T-helper 22 cell (primary cell): ENCODE data around the gene MYL3.
A peak's percentile ranks its signal among the peaks of the same experiment; 100 is the strongest.
"Not testable (repeated sequence)": the region's sequence is repeated elsewhere in the genome, so short reads cannot be mapped to it uniquely, and the experiment has no call there.

Source experiments
- DNase-seq: peaks from one replicate; pipeline ENCODE4 v3.0.0-alpha.2; 2020; ENCODE audit warnings: low read depth

The MYL3 gene

DNA sequence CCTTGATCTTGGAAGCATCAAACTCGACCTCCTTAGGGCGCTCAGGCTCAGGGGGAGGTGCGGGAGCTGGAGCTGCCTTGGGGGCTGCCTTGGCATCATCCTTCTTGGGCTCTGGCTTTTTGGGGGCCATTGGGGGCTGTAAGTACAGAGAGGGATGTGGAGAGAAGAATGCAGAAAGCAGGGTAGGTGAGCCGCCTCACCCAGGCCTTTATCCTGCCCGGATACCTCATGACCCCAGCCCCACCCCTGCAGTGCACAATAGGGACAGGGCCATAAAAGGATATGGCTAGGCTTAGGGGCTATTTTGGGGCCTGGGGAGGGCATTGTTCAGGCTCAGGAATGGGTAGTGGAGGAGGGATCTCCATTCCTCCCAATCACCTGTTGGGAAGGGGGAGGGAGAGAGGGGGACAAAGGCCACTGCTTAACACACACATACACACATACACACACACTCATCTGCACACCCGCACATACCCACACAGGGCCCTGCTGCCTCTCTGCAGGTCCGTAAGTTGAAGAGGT is at the start of gene MYL3:
Gene MYL3, minus strand, starts transcription at position 184 of the 522 bp plus-strand sequence. Its CDS starts 54 bp downstream, at position 130.
- no peak for DNase-seq

DNA sequence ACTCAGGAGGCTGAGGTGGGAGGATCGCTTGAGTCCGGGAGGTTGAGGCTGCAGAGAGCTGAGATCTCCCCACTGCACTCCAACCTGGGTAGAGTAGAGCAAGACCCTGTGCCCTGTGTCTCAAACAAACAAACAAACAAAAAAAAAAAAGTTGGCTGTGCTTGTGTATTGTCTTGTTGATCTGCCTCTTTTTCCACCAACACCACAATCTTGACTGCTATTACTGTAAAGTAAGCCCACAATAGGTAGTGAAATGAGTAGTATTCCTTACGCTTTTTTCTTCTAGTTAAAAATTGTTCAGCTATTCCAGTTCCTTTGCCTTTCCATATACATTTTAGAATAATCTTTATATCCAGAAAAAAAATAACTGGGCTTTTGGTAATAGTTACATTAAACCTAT is 49.7 kb upstream of the MYL3 start:
- DNase-seq = no peak

- DNase-seq = not testable (repeated sequence)
Observed at GRCh38 chr3:46910914-46911313, 47.7 kb upstream of the MYL3 start.

DNA sequence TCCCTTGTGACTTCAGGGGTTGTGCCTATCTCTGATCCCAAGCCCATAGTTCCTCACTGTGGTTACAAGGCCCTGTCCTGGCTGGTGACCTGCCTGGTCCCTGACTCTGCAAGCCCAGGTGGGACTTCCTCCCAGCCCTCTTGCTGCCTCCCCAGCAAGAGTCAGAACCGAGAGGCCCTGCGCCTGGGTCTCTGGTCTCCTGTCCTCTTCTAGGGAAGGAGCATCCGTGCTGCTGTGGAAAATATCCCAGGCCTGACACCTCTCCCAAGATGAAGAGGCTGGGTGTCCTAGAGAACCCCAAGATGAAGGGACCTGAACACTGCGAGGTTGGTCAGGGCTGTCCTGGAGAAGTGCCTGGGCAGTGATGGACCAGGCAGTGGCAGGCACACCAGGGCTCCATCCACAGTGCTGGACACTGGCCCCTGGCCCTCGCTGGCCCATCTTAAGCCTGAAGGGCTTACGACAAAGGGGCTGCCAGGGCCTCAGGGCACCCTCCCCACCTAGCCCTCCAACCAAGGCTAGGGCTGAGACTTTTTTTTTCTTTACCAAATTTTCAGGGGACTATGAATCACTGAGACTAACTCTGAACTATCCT is 47.0 kb upstream of the MYL3 start:
- DNase-seq = no peak

DNA sequence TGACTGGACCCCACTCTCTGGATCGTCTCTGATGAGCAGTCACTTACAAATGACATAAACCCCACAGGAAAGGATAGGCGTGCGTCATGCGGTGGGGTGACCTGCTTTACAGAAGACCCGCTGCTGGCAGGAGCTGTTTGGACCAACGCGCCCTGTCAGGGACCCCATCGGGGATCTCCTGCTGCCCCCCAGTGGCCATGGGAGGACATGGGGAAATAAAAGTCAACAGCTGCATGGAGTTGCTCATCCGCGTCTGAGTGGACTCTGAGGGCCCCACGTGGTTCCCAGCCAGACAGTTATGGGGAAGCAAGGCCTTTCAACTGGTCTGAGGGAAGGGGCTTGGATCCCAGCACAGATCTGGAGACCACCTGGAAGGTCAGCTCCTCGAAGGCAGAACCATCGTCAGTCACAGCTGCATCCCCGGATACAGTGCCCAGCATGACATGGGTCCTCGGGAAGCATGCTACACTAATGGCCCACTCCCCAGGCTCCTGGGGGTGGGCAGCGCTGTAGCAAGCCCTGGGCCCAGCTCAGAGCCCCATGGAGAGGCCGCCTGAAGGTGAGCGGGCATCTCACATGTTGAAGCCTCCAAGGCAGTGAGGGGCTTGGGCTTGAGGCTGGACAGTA is 46.4 kb upstream of the MYL3 start:
- peak; percentile 51 for DNase-seq

DNA sequence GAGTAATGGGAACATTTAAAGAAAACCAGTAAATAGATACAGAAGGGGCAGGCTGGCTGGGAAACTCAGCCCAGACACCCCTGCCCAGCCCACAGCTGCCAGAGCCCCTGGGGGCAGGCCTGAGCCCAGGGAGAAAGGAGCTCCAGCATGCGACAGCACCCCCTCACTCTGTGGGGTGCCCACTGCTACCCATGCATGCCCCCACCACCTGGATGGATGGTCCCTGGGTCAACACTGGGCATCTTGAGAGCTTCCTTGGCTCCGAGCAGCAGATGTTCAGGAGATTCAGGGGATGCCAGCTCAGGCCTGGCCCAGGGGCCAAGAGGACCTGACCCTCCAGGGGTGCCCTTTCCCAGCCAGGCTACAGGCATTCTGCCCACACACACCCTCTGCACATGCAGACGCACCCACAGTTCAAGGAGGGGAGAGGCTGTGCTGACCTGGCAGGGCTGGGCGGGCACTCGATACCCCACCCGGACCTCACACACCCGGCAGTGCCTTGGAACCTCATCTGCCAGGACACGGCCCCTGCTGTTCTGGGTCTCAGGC is 45.8 kb upstream of the MYL3 start:
- DNase-seq = no peak

- no peak for DNase-seq
Observed at GRCh38 chr3:46908294-46908985, 45.2 kb upstream of the MYL3 start.

GRCh38 chr3:46907960-46908293 is 44.7 kb upstream of the MYL3 start:
- DNase-seq = no peak

DNA sequence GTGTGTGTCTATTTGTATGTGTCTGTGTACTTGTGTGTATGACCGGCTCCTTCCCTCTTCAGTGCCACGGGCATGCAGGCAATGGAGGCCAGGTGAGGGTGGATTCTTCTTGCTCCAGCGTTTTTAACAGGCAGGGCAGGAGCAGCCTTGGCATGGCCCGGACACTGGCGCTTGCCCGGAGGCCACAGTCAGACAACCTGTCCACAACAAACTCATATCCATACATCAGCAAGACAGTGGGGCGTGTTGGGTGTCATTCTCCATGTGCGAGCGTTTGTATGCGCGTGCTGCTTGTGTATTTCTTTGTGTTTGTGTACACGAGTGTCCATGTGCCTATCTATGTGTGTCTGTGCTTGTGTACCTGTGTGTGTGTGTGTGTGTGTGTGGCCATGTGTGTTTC is 44.0 kb upstream of the MYL3 start:
- DNase-seq = no peak

GRCh38 chr3:46906471-46907058 is 43.3 kb upstream of the MYL3 start:
- no peak for DNase-seq

DNA sequence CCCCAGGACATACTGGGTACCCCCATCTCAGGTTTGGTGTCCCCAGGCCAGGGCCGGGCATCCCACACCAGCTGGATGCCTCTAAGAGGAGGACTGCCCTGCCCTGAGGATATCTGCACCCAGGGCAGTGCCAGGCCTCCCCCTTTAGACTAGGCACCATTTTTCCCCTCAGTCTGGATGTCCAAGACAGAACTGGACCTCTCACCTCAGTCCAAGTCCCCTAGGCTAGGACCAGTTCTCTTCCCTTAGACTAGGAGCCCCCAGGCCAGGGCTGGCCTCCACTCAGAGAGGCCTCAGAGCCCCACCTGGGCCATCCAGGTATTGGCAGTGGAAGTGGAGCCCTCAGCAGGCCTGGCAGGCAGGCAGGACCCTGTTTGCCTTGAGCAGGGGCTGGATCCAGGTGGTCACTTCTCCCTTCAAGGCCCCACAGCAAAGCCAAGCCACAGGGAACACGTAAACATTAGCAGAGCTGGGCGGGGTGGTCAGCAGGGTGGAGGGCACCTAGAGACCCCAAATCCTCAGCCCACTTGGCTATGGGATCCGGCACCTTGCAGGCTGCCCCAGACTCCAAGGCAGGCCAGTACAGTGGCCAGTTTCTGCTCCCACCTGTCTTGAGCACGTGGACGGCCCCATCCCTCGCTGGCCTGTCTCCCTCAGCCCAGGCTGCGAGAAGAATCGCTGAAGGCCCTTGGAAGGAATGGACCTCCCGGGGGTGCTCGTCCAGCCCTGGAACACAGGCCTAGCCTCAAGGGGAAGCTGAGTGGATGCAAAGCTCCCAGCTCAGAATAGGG is 42.6 kb upstream of the MYL3 start:
- DNase-seq = no peak

DNA sequence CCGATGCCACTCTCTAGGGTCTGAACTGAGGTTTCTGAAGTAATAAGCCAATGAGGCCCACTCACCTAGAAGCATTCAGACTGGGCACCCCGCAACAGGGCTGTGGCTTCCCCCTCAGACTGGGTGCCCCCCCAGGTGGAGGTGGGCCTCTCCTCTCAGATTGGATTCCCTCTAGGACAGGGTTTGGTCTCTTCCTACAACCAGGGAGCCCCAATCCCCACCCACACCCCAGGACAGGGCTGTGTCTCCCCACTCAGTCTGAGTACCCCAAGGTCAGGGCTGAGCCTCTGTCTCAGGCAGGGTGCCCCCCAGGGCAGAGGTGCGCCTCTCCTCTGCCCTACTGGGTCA is 41.9 kb upstream of the MYL3 start:
- DNase-seq = no peak

- DNase-seq = no peak
Observed at GRCh38 chr3:46904303-46905212, 41.3 kb upstream of the MYL3 start.

DNA sequence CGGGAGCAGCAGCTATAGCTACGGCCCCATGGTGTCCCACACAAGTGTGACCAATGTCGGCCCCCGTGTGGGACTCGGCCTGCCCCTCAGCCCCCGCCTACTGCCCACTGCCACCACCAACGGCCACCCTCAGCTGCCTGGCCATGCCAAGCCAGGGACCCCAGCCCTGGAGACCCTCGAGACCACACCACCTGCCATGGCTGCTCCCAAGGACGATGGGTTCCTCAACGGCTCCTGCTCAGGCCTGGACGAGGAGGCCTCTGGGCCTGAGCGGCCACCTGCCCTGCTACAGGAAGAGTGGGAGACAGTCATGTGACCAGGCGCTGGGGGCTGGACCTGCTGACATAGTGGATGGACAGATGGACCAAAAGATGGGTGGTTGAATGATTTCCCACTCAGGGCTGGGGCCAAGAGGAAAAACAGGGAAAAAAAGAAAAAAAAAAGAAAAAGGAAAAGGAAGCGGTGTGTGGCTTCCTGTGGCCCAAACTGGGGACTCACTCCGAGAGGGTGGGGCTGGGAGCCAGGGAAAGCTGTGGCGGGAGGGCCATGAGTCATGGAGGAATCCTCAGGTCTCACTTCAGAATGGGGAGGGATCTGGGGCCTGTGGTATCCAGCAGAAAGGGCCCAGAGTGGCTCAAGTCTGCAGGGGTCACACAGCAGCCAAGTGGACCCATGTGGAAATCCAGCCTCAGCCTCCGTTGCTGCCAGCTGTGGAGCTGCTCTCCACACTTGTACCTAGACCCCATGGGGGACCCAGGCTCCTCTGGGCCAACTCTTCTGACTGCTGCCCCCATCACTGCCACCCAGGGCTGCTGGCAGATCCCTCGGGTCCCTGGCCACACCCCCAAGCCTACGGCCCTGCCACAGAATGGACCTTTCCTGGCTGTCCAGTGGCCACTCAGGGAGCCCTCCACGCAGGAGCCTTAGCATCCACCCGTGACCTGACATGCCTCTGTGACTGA is 40.4 kb upstream of the MYL3 start:
- DNase-seq = no peak

DNA sequence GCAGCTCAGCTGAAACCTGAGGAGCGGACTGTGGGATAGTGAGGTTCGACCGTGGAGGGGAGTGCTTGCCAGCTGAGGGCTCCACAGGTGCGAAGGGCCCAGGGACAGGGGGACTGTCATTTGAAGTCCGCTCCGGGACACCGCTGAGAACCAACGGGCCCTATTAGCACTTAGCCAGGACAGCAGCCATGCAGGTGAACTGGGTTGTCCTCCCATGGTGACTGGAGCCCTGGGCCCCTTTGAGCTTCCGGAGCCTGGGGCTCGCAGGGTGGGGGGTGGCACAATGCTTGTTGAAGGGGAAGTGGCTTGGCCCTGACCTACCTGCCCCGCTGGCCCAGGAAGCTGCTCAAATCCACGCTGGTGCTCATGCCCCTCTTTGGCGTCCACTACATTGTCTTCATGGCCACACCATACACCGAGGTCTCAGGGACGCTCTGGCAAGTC is 39.0 kb upstream of the MYL3 start:
- no peak for DNase-seq

DNA sequence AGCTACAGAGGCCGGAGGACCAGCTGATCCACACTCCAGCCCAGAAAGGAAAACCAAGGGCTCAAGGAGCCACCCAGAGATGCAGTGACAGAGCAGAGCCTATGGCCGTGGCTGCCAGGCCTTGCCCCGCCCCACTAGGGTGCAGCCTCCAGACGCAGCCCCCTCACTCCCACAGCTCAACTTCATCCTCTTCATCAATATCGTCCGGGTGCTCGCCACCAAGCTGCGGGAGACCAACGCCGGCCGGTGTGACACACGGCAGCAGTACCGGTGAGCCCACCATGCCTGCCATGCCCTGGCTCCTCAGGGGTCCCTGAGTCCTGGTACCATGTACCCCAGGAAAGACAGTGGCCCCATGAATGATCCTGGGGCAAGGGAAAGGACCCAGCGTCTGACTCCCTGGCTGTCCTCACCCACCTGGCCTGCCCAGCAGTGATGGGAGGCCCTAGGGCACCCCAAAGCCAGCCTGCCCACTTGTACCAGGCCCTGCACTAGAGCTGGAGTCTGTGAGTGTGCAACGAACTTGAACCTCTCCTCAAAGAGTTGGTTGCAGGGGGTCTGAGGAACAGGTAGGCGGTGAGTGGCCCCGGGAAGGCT is 38.4 kb upstream of the MYL3 start:
- DNase-seq = no peak

GRCh38 chr3:46901061-46901460 is 37.8 kb upstream of the MYL3 start:
- DNase-seq = no peak

- DNase-seq = no peak
Observed at GRCh38 chr3:46900356-46900755, 37.1 kb upstream of the MYL3 start.

- DNase-seq = no peak
Observed at GRCh38 chr3:46900007-46900292, 36.7 kb upstream of the MYL3 start.
